ENCODE measurements around the gene GRB7.
"Not testable (repeated sequence)": the region's sequence is repeated elsewhere in the genome, so short reads cannot be mapped to it uniquely, and the experiment has no call there.

GRB7 gene

GRCh38 chr17:39737760-39738567, at the start of gene GRB7:
Gene GRB7 (plus strand): TSS chr17:39737938. CDS start chr17:39742302, 4,364 bp downstream.
- peak; percentile 83 for DNase-seq

GRCh38 chr17:39688475-39688835, 49.3 kb upstream of the GRB7 start:
- DNase-seq, result no peak

- DNase-seq, result no peak
Measured at GRCh38 chr17:39688945-39689344, 48.8 kb upstream of the GRB7 start.

GRCh38 chr17:39694593-39694992, 43.1 kb upstream of the GRB7 start:
- DNase-seq, result no peak

GRCh38 chr17:39695089-39695474, 42.7 kb upstream of the GRB7 start:
- no peak for DNase-seq

- DNase-seq, result no peak
Measured at GRCh38 chr17:39696731-39697130, 41.0 kb upstream of the GRB7 start.

- no peak for DNase-seq
Measured at GRCh38 chr17:39697961-39698360, 39.8 kb upstream of the GRB7 start.

- not testable (repeated sequence) for DNase-seq
Measured at GRCh38 chr17:39699157-39699817, 38.5 kb upstream of the GRB7 start.

GRCh38 chr17:39699818-39700147, 38.0 kb upstream of the GRB7 start, which contains the start of gene ERBB2:
Gene ERBB2 (plus strand): TSS chr17:39700064. CDS start chr17:39700239, 175 bp downstream.
- no peak for DNase-seq

GRCh38 chr17:39700148-39700987, 37.4 kb upstream of the GRB7 start:
- no peak for DNase-seq

- DNase-seq, result no peak
Measured at GRCh38 chr17:39701012-39701783, 36.5 kb upstream of the GRB7 start.

GRCh38 chr17:39701784-39702422, 35.8 kb upstream of the GRB7 start:
- DNase-seq, result no peak

GRCh38 chr17:39702901-39703893, 34.5 kb upstream of the GRB7 start:
- DNase-seq, result peak; percentile 58

GRCh38 chr17:39703913-39704312, 33.8 kb upstream of the GRB7 start:
- DNase-seq, result no peak

- DNase-seq, result no peak
Measured at GRCh38 chr17:39704821-39705551, 32.8 kb upstream of the GRB7 start.

- DNase-seq, result peak; percentile 54
Measured at GRCh38 chr17:39705786-39706348, 31.9 kb upstream of the GRB7 start.

- no peak for DNase-seq
Measured at GRCh38 chr17:39706383-39706782, 31.4 kb upstream of the GRB7 start.

GRCh38 chr17:39706921-39707337, 30.8 kb upstream of the GRB7 start:
- peak; percentile 82 for DNase-seq

- no peak for DNase-seq
Measured at GRCh38 chr17:39709319-39709997, 28.3 kb upstream of the GRB7 start.

Data from NCI-H2029 (cell line).